GM19397 (cell line): ENCODE data around the gene TMED4.

Experiments
- ATAC-seq: cut with Tn5 transposase; IDR thresholded peaks from one replicate; pipeline ENCODE4 v1.9.1; 2021; ENCODE audit warnings: mild to moderate bottlenecking, moderate library complexity; ENCODE audit not compliant: unreplicated experiment

TMED4 gene

GRCh38 chr7:44581879-44582603 lies at the start of gene TMED4:
Gene TMED4, minus strand, starts transcription at chr7:44582231. Its CDS starts 25 bp downstream, at chr7:44582206.
- peak; percentile 81 for ATAC-seq

- ATAC-seq: no peak
Measured at GRCh38 chr7:44631458-44632115, 49.6 kb upstream of the TMED4 start.

GRCh38 chr7:44630792-44631457 lies 48.9 kb upstream of the TMED4 start:
- ATAC-seq: no peak

GRCh38 chr7:44629829-44630522 lies 47.9 kb upstream of the TMED4 start:
- ATAC-seq: no peak

- ATAC-seq: no peak
Measured at GRCh38 chr7:44626620-44627019, 44.6 kb upstream of the TMED4 start.

- no peak for ATAC-seq
Measured at GRCh38 chr7:44625526-44626471, 43.8 kb upstream of the TMED4 start.

GRCh38 chr7:44624318-44624717 lies 42.3 kb upstream of the TMED4 start:
- ATAC-seq: no peak

- ATAC-seq: no peak
Measured at GRCh38 chr7:44622342-44623151, 40.5 kb upstream of the TMED4 start.

GRCh38 chr7:44621750-44622103 lies 39.7 kb upstream of the TMED4 start:
- ATAC-seq: no peak

- ATAC-seq: no peak
Measured at GRCh38 chr7:44621034-44621749, 39.2 kb upstream of the TMED4 start.

- ATAC-seq: no peak
Measured at GRCh38 chr7:44618753-44619152, 36.7 kb upstream of the TMED4 start.

GRCh38 chr7:44618045-44618444 lies 36.0 kb upstream of the TMED4 start:
- no peak for ATAC-seq

- ATAC-seq: no peak
Measured at GRCh38 chr7:44617225-44617890, 35.3 kb upstream of the TMED4 start.

GRCh38 chr7:44616545-44616944 lies 34.5 kb upstream of the TMED4 start:
- no peak for ATAC-seq

- ATAC-seq: no peak
Measured at GRCh38 chr7:44615793-44616192, 33.8 kb upstream of the TMED4 start.

GRCh38 chr7:44615149-44615611 lies 33.1 kb upstream of the TMED4 start:
- no peak for ATAC-seq

GRCh38 chr7:44609829-44610228 lies 27.8 kb upstream of the TMED4 start:
- ATAC-seq: no peak

GRCh38 chr7:44608916-44609648 lies 27.1 kb upstream of the TMED4 start:
- ATAC-seq: no peak
